ENCODE data around the gene MAEA.
"Not testable (repeated sequence)": the region's sequence is repeated elsewhere in the genome, so short reads cannot be mapped to it uniquely, and the experiment has no call there.

Gene MAEA

GRCh38 chr4:1318488-1319213, 29.0 kb downstream of the MAEA start:
- in situ Hi-C loops (cut with MboI; ENCODE audit: low sequenced_read_pairs): no loop called here

- in situ Hi-C loops (cut with MboI; ENCODE audit: low sequenced_read_pairs): no loop called here
These were observed 31.8 kb downstream of the MAEA start for GRCh38 chr4:1321486-1321885.

DNA sequence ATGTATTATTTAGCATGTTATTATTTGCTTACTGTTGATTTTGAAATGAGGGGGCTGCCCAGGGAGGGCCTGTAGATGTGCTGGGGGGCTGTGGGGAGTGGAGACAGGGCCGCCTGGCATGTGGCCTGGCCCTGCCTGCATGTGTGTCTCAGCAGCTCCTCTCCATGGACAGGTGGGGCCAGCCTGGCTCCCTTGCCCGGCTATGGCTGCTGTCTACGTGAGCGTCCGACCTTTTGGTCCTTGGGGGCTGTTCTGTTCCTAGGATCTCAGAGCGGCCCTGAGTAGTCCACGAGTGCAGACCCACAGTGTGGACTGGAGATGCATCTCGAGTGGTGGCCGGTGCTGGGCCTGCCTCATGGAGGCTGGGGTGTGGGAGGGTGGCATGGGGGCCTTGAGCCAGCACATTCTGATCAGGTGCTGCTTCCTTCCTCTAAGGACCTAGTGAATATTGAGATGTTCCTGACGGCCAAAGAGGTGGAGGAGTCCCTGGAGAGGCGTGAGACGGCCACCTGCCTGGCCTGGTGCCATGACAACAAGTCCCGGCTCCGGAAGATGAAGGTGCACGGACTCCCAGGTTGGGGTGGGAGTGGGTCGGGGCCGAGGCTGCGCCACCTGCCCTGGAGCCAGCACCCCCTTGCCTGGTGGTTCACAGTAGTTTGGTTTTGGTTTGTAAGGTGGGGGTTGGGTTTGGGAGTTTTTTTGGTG, 32.4 kb downstream of the MAEA start:
- in situ Hi-C loops (cut with MboI; ENCODE audit: low sequenced_read_pairs): no loop called here

- in situ Hi-C loops (cut with MboI; ENCODE audit: low sequenced_read_pairs): no loop called here
These were observed 33.6 kb downstream of the MAEA start for GRCh38 chr4:1323280-1323634.

- in situ Hi-C loops (cut with MboI; ENCODE audit: low sequenced_read_pairs): no loop called here
These were observed 34.1 kb downstream of the MAEA start for GRCh38 chr4:1323635-1324442.

DNA sequence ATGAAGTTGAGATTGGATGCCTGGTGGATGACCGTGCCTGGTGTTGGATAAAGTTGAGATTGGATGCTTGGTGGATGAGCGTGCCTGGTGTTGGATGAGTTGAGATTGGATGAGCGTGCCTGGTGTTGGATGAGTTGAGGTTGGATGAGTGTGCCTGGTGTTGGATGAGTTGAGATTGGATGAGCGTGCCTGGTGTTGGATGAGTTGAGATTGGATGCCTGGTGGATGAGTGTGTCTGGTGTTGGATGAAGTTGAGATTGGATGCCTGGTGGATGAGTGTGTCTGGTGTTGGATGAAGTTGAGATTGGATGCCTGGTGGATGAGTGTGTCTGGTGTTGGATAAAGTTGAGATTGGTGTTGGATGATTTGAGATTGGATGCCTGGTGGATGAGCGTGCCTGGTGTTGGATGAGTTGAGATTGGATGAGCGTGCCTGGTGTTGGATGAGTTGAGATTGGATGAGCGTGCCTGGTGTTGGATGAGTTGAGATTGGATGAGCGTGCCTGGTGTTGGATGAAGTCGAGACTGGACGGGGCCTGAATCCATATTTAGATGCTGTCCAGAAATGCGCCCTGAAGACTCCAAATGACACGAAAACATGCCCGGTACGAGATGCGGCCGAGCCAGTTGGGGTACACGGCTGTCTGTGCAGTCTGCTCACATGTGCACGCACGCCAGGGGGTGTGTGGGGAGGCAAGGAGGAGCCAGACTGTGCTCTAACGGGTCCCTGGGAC, 34.9 kb downstream of the MAEA start:
- in situ Hi-C loops (cut with MboI; ENCODE audit: low sequenced_read_pairs): not testable (repeated sequence)

DNA sequence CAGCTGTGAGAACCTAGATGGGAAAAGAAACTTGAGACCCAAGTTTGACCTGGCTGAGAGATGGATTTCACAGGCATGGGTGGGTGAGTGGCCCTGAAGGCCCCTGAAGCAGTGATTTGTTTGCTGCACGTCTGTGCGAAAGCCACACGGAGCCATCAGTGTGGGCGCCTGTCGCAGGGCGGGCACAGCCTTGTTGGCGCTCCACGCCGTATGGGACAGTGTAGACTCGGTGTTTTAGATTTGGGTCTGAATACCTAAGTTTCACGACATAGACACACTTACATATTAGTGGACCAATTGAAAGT, 35.4 kb downstream of the MAEA start:
- in situ Hi-C loops (cut with MboI; ENCODE audit: low sequenced_read_pairs): no loop called here

GRCh38 chr4:1325681-1326635, 36.3 kb downstream of the MAEA start:
- in situ Hi-C loops (cut with MboI; ENCODE audit: low sequenced_read_pairs): no loop called here

GRCh38 chr4:1326751-1327525, 37.2 kb downstream of the MAEA start:
- in situ Hi-C loops (cut with MboI; ENCODE audit: low sequenced_read_pairs): no loop called here

DNA sequence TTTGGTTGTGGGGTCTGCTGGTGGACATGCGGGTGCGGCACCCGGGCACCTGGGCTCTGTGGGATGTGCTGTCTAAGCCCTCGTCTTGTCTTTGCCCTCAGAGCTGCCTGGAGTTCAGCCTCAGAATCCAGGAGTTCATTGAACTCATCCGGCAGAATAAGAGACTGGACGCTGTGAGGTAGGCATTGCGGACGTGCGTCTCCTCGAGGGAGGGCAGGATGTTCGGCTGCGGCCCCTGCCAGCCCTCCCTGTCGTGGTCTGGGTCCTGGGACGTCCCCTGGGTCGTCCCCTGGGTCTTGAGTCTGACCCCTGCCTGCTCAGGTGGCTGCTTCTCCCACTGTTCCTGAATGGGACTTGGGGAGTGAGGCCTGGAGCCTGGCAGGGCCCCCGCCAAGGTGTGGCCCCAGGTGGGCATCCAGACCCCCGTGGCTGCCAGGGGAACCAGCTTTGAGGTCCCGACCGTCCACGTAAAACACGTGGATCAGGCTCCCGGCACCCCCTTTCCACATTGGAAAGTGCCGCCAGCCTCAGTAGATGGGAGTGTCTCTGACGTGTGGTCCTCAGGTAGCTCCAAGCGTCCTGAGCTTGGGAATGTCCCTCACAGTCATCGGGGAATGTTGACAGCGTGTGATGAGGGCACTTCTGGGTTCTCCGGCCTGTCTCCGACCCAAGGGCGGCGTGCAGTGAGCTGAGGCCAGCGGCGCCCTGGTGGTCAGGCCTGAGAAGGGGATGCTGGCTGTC, 38.0 kb downstream of the MAEA start:
- in situ Hi-C loops (cut with MboI; ENCODE audit: low sequenced_read_pairs): no loop called here

DNA sequence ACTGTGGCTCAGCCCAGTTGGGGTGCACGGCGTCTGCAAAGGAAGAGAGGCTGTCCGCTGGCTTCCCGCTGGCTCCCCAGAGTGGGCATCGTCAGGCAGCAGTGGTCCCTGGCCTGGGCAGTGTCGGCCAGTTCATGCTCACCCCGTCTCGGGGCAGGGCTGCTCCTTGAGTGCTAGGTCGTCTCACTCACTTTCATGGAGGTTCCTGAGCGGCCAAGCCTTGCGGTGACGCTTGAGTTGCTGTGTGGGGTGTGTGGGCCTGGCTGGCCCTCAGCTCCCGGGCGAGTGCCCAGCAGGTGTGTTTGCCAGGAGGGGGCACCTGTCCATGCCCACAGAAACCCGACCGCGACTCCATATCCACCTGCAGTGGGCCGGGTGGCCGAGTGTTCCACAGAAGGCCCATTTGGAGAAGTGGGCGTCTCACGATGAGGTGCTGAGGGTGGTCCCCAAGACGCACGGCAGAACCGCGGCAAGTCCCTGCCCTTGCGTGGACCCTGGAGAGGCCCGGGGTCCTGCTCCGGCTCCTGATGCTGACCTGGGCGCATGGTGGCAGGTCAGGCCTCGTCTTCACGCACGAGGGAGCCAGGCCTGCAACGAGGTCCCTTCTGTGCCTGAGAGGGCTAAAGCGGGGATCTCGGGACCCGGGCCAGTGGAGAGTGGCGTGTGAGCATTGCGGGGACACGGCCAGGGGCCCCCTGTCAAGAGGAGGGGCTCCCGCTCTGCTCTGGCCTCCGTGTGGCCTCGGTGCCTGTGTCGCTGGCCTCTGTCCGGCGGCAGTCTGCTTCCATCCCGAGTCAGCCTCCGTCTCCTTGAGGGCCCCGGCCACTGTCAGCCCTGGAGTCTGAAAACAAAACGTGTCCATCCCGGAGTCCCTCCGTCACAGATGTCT, 38.8 kb downstream of the MAEA start:
- in situ Hi-C loops (cut with MboI; ENCODE audit: low sequenced_read_pairs): no loop called here

DNA sequence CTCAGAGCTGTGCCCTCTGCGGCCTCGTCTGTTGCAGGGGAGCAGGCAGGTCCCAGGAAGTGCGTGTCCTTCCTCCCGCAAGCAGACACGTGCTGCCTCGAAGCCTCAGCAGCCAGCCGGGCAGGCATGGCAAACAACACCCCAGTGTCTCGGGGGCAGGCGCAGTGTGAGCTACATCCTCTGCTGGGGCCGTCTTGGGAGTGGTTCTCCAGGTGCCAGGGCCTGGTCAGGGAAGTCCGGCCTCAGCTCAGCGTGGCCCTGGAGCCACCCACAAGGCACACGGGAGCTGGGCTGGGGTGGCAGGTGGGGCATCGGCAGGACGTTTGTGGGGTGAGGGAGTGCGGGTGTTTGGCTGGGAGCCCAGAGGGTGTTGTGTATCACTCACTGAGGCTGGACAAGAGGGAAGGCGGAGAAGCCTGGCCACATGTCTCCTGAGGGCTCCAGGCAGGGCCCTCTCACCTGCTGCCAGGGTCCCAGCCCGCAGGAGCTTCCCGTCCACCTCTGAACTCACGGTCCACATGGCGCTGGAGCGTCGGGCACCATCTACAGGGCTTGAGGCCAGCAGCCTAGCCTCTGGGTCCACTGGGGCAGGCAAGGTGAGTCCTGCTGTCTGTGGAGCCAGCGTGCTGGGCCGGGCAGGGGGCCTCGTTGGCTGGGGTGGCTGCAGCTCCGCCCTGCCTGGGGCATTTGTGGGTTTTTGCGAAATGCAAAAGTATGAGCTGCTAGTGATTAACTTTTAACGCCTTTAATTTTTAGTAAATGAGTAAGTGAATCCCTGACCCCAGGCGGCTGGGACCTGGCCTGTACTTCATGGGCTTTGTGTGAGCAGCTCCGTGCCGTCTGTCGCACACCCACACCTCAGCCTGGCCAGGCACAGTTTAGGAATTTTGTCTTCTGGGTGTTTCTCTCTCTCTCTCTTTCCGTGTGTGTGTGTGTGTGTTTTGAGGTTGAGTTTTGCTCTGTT, 40.0 kb downstream of the MAEA start:
- in situ Hi-C loops (cut with MboI; ENCODE audit: low sequenced_read_pairs): no loop called here

GRCh38 chr4:1330761-1331590, 41.3 kb downstream of the MAEA start:
- in situ Hi-C loops (cut with MboI; ENCODE audit: low sequenced_read_pairs): no loop called here

GRCh38 chr4:1331591-1332353, 42.1 kb downstream of the MAEA start:
- in situ Hi-C loops (cut with MboI; ENCODE audit: low sequenced_read_pairs): no loop called here

DNA sequence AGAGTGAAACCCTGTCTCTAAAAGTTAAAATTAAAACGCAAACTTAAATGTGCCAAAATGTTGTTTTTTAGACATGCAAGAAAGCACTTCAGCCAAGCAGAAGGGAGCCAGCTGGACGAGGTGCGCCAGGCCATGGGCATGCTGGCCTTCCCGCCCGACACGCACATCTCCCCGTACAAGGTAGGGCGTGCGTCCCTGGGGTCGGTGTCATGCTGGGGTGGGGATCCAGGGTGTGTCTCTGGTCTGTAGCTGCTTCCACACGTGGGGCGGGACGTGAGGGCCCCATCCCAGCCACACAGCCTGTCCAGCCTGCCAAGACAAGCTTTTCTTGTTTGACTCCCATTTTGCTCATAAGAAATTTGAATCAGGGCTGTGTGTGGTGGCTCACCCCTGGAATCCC, 43.0 kb downstream of the MAEA start:
- in situ Hi-C loops (cut with MboI; ENCODE audit: low sequenced_read_pairs): no loop called here
